ENCODE results near the gene NTM. TPM values are rescaled to one million over a fixed set of nuclear protein-coding genes. Genes with fewer than 3 reads are reported as not detected.

Gene NTM
- total RNA-seq, 4 donors from 2014 or later, result 0.40 to 3.1 (median 2.1) TPM; not detected in 1

DNA sequence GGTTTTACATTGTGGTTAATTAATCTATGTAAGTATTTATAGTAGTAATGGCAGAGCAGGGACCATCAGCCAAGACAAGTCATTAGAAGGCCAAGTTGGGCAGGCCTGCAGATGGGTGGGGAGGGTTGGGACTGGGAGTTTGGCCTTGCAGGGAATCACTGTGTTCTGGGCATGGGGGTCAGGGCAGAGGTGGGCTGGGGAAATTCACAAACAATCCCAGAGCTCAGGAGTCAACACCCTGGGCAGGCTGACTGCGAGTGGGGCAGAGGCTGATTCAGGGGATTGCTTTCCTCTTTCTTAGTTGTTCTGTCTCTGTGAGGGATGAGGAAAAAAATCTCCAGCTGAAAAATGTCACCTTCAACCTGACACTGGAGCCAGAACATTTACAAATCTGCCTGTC lies 322.5 kb downstream of the NTM start:
- TF ChIP-seq POLR2AphosphoS5 (IDR thresholded peaks at IDR 0.05), result no peak
- TF ChIP-seq, protein P1, sequence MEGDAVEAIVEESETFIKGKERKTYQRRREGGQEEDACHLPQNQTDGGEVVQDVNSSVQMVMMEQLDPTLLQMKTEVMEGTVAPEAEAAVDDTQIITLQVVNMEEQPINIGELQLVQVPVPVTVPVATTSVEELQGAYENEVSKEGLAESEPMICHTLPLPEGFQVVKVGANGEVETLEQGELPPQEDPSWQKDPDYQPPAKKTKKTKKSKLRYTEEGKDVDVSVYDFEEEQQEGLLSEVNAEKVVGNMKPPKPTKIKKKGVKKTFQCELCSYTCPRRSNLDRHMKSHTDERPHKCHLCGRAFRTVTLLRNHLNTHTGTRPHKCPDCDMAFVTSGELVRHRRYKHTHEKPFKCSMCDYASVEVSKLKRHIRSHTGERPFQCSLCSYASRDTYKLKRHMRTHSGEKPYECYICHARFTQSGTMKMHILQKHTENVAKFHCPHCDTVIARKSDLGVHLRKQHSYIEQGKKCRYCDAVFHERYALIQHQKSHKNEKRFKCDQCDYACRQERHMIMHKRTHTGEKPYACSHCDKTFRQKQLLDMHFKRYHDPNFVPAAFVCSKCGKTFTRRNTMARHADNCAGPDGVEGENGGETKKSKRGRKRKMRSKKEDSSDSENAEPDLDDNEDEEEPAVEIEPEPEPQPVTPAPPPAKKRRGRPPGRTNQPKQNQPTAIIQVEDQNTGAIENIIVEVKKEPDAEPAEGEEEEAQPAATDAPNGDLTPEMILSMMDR (IDR thresholded peaks at IDR 0.05), result no peak
- TF ChIP-seq EP300 (IDR thresholded peaks at IDR 0.05; ENCODE audit: low read depth), result no peak
- TF ChIP-seq POLR2A (IDR thresholded peaks at IDR 0.05), result no peak
- 47% methylated on average over 1 of the region's 1 CpG; no CpG with 5 or more reads in 1 of the 2 donors for WGBS, 2 donors (ENCODE audit: low coverage in 1 of 2)
- no peak for DNase-seq

GRCh38 chr11:131693756-131694155 lies 323.3 kb downstream of the NTM start:
- intact Hi-C loops (cut with DNase I; ENCODE audit: low total_unique reads), result no loop called here
- 30 to 45% methylated on average over 4 of the region's 4 CpGs for WGBS, 2 donors (ENCODE audit: low coverage in 1 of 2)
- in situ Hi-C loops (cut with MboI; ENCODE audit: low pct_ligation_motif_present in 1 of 4, low pct_unique_long_range_greater_than_20kb in 1 of 4, low sequenced_read_pairs in 3 of 4), result no loop called here
- Histone ChIP-seq H3K4me3 (no peak overlapping the region), H3K36me3 (no peaks in the 10 kb centered on the region), H3K4me1 (peaks cover 0 to 8% (median 4%) of the 10 kb centered on the region in 4 donors), H3K27me3 (no peaks in the 10 kb centered on the region), H3K27ac (no peak overlapping the region), H3K9me3 (no peaks in the 10 kb centered on the region)
- TF ChIP-seq EP300 (IDR thresholded peaks at IDR 0.05; ENCODE audit: low read depth), result no peak
- DNase-seq, result no peak

More for the DNA sequence above, 322.5 kb downstream of the NTM start:
- intact Hi-C loops (cut with DNase I; ENCODE audit: low total_unique reads) (no loop called here), in situ Hi-C loops (cut with MboI; ENCODE audit: low pct_ligation_motif_present in 1 of 4, low pct_unique_long_range_greater_than_20kb in 1 of 4, low sequenced_read_pairs in 3 of 4) (no loop called here)
- H3K9me3 ChIP-seq, result no peaks in the 10 kb centered on the region
- H3K4me3 ChIP-seq, result no peak overlapping the region
- peaks cover 3% of the 10 kb centered on the region for H3K27me3 ChIP-seq
- H3K36me3 ChIP-seq, result no peaks in the 10 kb centered on the region
- H3K4me1 ChIP-seq, result peaks cover 0 to 10% (median 6%) of the 10 kb centered on the region in 4 donors
- no peak overlapping the region for H3K27ac ChIP-seq

- 25 to 100% methylated on average over 1 to 33 of the region's 34 CpGs for WGBS, 2 donors (ENCODE audit: low coverage in 1 of 2)
- H3K4me3 ChIP-seq, result no peak overlapping the region
- no peak overlapping the region for H3K27ac ChIP-seq
- TF ChIP-seq POLR2AphosphoS5 (IDR thresholded peaks at IDR 0.05), result no peak
- no peak for TF ChIP-seq EP300 (IDR thresholded peaks at IDR 0.05; ENCODE audit: low read depth)
- TF ChIP-seq POLR2A (IDR thresholded peaks at IDR 0.05), result no peak
- TF ChIP-seq, protein P1 (IDR thresholded peaks at IDR 0.05), result peak; percentile 74 to 94 (median 91)
- H3K4me1 ChIP-seq, result peaks cover 0 to 8% (median 4%) of the 10 kb centered on the region in 4 donors
- in situ Hi-C loops (cut with MboI; ENCODE audit: low pct_ligation_motif_present in 1 of 4, low pct_unique_long_range_greater_than_20kb in 1 of 4, low sequenced_read_pairs in 3 of 4), result no loop called here
- no peaks in the 10 kb centered on the region for H3K36me3 ChIP-seq
- no peaks in the 10 kb centered on the region for H3K27me3 ChIP-seq
- intact Hi-C loops (cut with DNase I; ENCODE audit: low total_unique reads), result no loop called here
- no peaks in the 10 kb centered on the region for H3K9me3 ChIP-seq
- peak; percentile 78 for DNase-seq
Measured at GRCh38 chr11:131694526-131695424, 324.4 kb downstream of the NTM start.

GRCh38 chr11:131695889-131696429 lies 325.5 kb downstream of the NTM start:
- no peak for DNase-seq
- no peaks in the 10 kb centered on the region for H3K36me3 ChIP-seq
- 72% methylated on average over 10 of the region's 10 CpGs; no CpG with 5 or more reads in 1 of the 2 donors for WGBS, 2 donors (ENCODE audit: low coverage in 1 of 2)

More at GRCh38 chr11:131695889-131696429, 325.5 kb downstream of the NTM start:
- no peaks in the 10 kb centered on the region for H3K9me3 ChIP-seq
- H3K4me3 ChIP-seq, result no peak overlapping the region
- in situ Hi-C loops (cut with MboI; ENCODE audit: low pct_ligation_motif_present in 1 of 4, low pct_unique_long_range_greater_than_20kb in 1 of 4, low sequenced_read_pairs in 3 of 4) (no loop called here), intact Hi-C loops (cut with DNase I; ENCODE audit: low total_unique reads) (no loop called here)
- no peak overlapping the region for H3K27ac ChIP-seq
- TF ChIP-seq POLR2AphosphoS5 (IDR thresholded peaks at IDR 0.05), result no peak
- TF ChIP-seq, protein P1 (IDR thresholded peaks at IDR 0.05), result no peak
- no peak for TF ChIP-seq POLR2A (IDR thresholded peaks at IDR 0.05)
- TF ChIP-seq EP300 (IDR thresholded peaks at IDR 0.05; ENCODE audit: low read depth), result no peak
- H3K4me1 ChIP-seq, result peaks cover 0 to 8% (median 4%) of the 10 kb centered on the region in 4 donors
- no peaks in the 10 kb centered on the region for H3K27me3 ChIP-seq

Data from transverse colon (tissue), 4 donors.